C4-2B (cell line): Measurements from ENCODE around the gene CAMKV.
"Not testable (repeated sequence)": the region's sequence is repeated elsewhere in the genome, so short reads cannot be mapped to it uniquely, and the experiment has no call there.

ENCODE experiments used
- H3K27ac ChIP-seq: fragments of 450-650 bp; 2 replicates; pipeline ENCODE4 v1.5.1; 2017
- ZFX ChIP-seq: fragments of 450-650 bp; IDR thresholded peaks from 2 replicates; pipeline ENCODE4 v1.6.1; 2017
- TF ChIP-seq, protein P1 (sequence below): fragments of 450-650 bp; conservative IDR thresholded peaks from 2 replicates; pipeline ENCODE4 v1.5.1; 2017; ENCODE audit warnings: mild to moderate bottlenecking

Gene CAMKV, protein sequence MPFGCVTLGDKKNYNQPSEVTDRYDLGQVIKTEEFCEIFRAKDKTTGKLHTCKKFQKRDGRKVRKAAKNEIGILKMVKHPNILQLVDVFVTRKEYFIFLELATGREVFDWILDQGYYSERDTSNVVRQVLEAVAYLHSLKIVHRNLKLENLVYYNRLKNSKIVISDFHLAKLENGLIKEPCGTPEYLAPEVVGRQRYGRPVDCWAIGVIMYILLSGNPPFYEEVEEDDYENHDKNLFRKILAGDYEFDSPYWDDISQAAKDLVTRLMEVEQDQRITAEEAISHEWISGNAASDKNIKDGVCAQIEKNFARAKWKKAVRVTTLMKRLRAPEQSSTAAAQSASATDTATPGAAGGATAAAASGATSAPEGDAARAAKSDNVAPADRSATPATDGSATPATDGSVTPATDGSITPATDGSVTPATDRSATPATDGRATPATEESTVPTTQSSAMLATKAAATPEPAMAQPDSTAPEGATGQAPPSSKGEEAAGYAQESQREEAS

GRCh38 chr3:49869525-49870126 lies at the start of gene CAMKV:
Gene CAMKV (minus strand): TSS chr3:49869906. CDS start chr3:49862388, 7,518 bp downstream.
- TF ChIP-seq ZFX, result no peak
- TF ChIP-seq, protein P1, sequence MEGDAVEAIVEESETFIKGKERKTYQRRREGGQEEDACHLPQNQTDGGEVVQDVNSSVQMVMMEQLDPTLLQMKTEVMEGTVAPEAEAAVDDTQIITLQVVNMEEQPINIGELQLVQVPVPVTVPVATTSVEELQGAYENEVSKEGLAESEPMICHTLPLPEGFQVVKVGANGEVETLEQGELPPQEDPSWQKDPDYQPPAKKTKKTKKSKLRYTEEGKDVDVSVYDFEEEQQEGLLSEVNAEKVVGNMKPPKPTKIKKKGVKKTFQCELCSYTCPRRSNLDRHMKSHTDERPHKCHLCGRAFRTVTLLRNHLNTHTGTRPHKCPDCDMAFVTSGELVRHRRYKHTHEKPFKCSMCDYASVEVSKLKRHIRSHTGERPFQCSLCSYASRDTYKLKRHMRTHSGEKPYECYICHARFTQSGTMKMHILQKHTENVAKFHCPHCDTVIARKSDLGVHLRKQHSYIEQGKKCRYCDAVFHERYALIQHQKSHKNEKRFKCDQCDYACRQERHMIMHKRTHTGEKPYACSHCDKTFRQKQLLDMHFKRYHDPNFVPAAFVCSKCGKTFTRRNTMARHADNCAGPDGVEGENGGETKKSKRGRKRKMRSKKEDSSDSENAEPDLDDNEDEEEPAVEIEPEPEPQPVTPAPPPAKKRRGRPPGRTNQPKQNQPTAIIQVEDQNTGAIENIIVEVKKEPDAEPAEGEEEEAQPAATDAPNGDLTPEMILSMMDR, result no peak
- no peak within 1 kb of the TSS for H3K27ac ChIP-seq

GRCh38 chr3:49917806-49918590 lies 48.3 kb upstream of the CAMKV start:
- H3K27ac ChIP-seq, result not testable (repeated sequence)

DNA sequence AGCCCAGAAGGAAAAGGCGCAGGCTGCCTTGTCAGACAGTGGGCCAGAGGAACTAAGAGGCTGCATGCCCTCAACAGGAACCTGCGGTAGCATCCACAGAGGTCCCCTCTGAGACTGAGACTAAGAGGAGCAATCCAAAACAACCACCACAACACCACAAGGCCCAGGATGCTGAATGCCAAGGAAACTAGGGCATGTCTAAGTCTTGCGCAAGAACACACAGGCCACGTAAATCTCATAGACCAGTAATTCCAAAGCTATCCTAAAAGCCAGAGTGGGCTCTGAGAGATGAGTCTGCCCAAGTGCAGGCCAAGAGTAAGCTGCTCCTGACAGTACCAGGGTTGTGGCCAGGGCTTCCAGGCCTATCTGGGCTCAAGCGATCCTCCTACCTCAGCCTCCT lies 47.0 kb upstream of the CAMKV start:
- TF ChIP-seq, protein P1, result no peak
- no peak for TF ChIP-seq ZFX
- H3K27ac ChIP-seq, result no peak overlapping the region

- no peak for TF ChIP-seq ZFX
- TF ChIP-seq, protein P1, result no peak
- H3K27ac ChIP-seq, result no peak overlapping the region
These were observed 45.2 kb upstream of the CAMKV start for GRCh38 chr3:49914906-49915305.

GRCh38 chr3:49912881-49913281 lies 43.2 kb upstream of the CAMKV start:
- TF ChIP-seq ZFX, result no peak
- TF ChIP-seq, protein P1, result no peak
- no peak overlapping the region for H3K27ac ChIP-seq

GRCh38 chr3:49911611-49912010 lies 41.9 kb upstream of the CAMKV start:
- TF ChIP-seq ZFX, result no peak
- TF ChIP-seq, protein P1, result no peak
- no peak overlapping the region for H3K27ac ChIP-seq

DNA sequence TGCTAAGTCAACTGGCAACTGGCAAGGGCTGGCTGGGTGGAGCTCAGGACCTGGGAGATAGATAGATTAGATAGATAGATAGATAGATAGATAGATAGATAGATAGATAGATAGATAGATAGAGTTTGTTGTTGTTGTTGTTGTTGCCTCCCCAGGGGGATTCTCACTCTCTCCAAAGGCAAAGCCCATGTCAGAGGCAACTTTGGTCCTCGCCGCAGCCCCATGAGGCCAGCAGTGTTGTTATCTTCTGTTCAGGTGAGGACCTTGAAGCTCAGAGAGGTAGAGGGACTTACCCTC lies 41.4 kb upstream of the CAMKV start:
- H3K27ac ChIP-seq, result no peak overlapping the region
- TF ChIP-seq ZFX, result no peak
